Sigmoid colon (tissue), 7 donors: ENCODE results near the gene ACTR6. TPM values are rescaled to one million over a fixed set of nuclear protein-coding genes. Genes with fewer than 3 reads are reported as not detected.

Experiments
- DNase-seq: peaks from one replicate; pipeline ENCODE4 v3.0.0-alpha.2; 2019
- H3K27ac ChIP-seq, 4 donors: fragments of 200-600 bp; sonication (generic); one replicate each; pipeline ENCODE4 v1.5.1; 2016 to 2019; ENCODE audit warnings: mild to moderate bottlenecking in 1 of 4
- H3K27me3 ChIP-seq, 3 donors: fragments of 200-600 bp; sonication (generic); one replicate each; pipeline ENCODE4 v1.5.1; 2019; ENCODE audit warnings: mild to moderate bottlenecking in 1 of 3
- H3K36me3 ChIP-seq, 4 donors: fragments of 200-600 bp; sonication (generic); one replicate each; pipeline ENCODE4 v1.5.1; 2016 to 2019
- H3K4me1 ChIP-seq, 4 donors: fragments of 200-600 bp; sonication (generic); one replicate each; pipeline ENCODE4 v1.5.1; 2017 to 2019
- H3K4me3 ChIP-seq, 4 donors: fragments of 200-600 bp; sonication (generic); one replicate each; pipeline ENCODE4 v1.5.1; 2017 to 2019; ENCODE audit warnings: mild to moderate bottlenecking in 2 of 4, moderate library complexity in 1 of 4
- H3K9me3 ChIP-seq, 4 donors: fragments of 200-600 bp in 3 of 4; sonication (generic) in 3 of 4; one replicate each; pipeline versions ENCODE4 v1.5.1 to v1.6.1; 2013 to 2019
- EP300 ChIP-seq, 4 donors: sonication (generic); formaldehyde crosslinking; IDR thresholded peaks; one replicate each; pipeline ENCODE4 v1.6.1; 2017; ENCODE audit warnings: antibody characterized with exemption in 4 of 4
- POLR2A ChIP-seq, 2 donors: fragments of 450-650 bp; IDR thresholded peaks; one replicate each; pipeline ENCODE4 v1.6.1; 2016; ENCODE audit warnings: antibody characterized with exemption in 2 of 2, mild to moderate bottlenecking in 2 of 2, moderate library complexity in 2 of 2
- POLR2AphosphoS5 ChIP-seq, 4 donors: sonication (generic); formaldehyde crosslinking; IDR thresholded peaks; one replicate each; pipeline ENCODE4 v1.6.1; 2017; ENCODE audit warnings: antibody characterized with exemption in 4 of 4
- WGBS, 2 donors: extraction: QIAGEN DNeasy Blood & Tissue Kit; methylation state at CpG; one replicate each; pipeline ENCODE4 v1.1.7; 2013; 5-methylcytosine and 5-hydroxymethylcytosine counted together
- intact Hi-C: fragments of 100-400 bp; cut with DNase I; formaldehyde crosslinking; loops from one replicate; pipeline ENCODE4 v1.15.1; 2023
- polyA plus RNA-seq, 3 donors: library from polyadenylated mRNA; stranded (reverse); fragments of 200-250 nt; gene quantifications; one replicate each; pipeline ENCODE4 v1.2.3, GENCODE V29; 2013
- total RNA-seq, 4 donors: library from RNA; depleted of rRNA; stranded (reverse); fragments of >200 nt; gene quantifications; one replicate each; pipeline ENCODE4 v1.1.0, GENCODE V29; 2016
- TF ChIP-seq, protein P1 (sequence below), 4 experiments: fragments of 450-650 bp in 3 of 4; fragments of 200-600 bp in 1 of 4; IDR thresholded peaks; one replicate each; pipeline ENCODE4 v1.5.1; 2016 to 2019; ENCODE audit warnings: antibody characterized with exemption in 4 of 4, mild to moderate bottlenecking in 3 of 4, moderate library complexity in 2 of 4
- donor health status: healthy with polysubstance abuse.
- donor health status: Bipolar disorder and iron deficiency.
- donor health status: healthy.

Gene ACTR6
- total and polyA plus RNA-seq, 7 donors, result 9.1 to 37.5 (median 24.2) TPM

DNA sequence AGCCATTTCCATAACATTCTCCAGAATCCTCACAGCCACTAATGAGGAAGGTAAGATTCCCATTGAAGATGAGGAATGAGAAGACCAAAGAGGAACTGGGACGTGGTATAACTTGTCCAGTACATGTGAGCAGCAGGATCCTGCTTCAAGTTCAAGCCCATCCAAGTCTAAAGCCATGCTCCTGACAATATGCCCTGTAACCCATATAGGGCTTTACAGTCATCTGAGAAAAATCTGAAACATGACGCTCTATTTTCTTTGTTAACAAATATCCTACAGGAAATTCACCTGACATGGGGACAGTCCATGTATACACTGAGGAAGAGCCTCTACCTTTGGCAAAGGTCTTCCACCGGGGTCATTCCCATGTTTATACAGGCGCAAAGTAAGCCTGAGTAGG is 3.1 kb upstream of the ACTR6 start:
- TF ChIP-seq, protein P1, sequence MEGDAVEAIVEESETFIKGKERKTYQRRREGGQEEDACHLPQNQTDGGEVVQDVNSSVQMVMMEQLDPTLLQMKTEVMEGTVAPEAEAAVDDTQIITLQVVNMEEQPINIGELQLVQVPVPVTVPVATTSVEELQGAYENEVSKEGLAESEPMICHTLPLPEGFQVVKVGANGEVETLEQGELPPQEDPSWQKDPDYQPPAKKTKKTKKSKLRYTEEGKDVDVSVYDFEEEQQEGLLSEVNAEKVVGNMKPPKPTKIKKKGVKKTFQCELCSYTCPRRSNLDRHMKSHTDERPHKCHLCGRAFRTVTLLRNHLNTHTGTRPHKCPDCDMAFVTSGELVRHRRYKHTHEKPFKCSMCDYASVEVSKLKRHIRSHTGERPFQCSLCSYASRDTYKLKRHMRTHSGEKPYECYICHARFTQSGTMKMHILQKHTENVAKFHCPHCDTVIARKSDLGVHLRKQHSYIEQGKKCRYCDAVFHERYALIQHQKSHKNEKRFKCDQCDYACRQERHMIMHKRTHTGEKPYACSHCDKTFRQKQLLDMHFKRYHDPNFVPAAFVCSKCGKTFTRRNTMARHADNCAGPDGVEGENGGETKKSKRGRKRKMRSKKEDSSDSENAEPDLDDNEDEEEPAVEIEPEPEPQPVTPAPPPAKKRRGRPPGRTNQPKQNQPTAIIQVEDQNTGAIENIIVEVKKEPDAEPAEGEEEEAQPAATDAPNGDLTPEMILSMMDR (IDR thresholded peaks at IDR 0.05), result no peak
- TF ChIP-seq POLR2AphosphoS5 (IDR thresholded peaks at IDR 0.05), result no peak

DNA sequence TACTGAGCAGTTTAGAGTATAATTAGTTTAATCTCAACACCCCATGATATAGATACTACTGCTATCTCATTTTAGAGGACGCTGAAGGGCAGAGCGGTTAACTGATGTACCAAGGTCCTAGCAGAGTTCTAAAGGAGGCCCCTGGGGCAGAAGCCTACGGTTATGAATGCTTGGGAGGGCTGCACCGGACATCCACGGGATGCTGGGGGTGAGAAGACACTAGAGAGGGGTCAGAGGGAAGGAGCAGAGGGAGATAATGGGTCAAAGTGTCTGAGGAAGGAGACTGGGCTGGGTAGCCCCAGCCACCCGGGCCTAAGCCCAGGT is 1.6 kb upstream of the ACTR6 start:
- TF ChIP-seq POLR2A (IDR thresholded peaks at IDR 0.05), result no peak
- TF ChIP-seq POLR2AphosphoS5 (IDR thresholded peaks at IDR 0.05), result no peak
- TF ChIP-seq, protein P1 (IDR thresholded peaks at IDR 0.05), result no peak
- TF ChIP-seq EP300 (IDR thresholded peaks at IDR 0.05), result no peak
- no peaks in the 10 kb centered on the region for H3K9me3 ChIP-seq
- no peak for DNase-seq
- peaks cover 0 to 27% (median 17%) of the 10 kb centered on the region in 4 donors for H3K4me1 ChIP-seq
- H3K36me3 ChIP-seq, result peaks cover 0 to 6% (median 0%) of the 10 kb centered on the region in 4 donors
- H3K4me3 ChIP-seq, result peak overlapping the region; percentile 58 to 85 (median 70)
- intact Hi-C loops, result no loop called here
- no peaks in the 10 kb centered on the region for H3K27me3 ChIP-seq
- WGBS, 2 donors, result 18 to 46% methylated on average over 6 of the region's 6 CpGs
- H3K27ac ChIP-seq, result peak overlapping the region; percentile 85 to 92 (median 91)

More for the DNA sequence above, 3.1 kb upstream of the ACTR6 start:
- no peak overlapping the region for H3K4me3 ChIP-seq
- H3K9me3 ChIP-seq, result no peaks in the 10 kb centered on the region
- intact Hi-C loops, result no loop called here
- no peak overlapping the region for H3K27ac ChIP-seq
- DNase-seq, result no peak
- H3K27me3 ChIP-seq, result no peaks in the 10 kb centered on the region
- peaks cover 0 to 6% (median 0%) of the 10 kb centered on the region in 4 donors for H3K36me3 ChIP-seq
- peaks cover 0 to 25% (median 17%) of the 10 kb centered on the region in 4 donors for H3K4me1 ChIP-seq
- 93 to 94% methylated on average over 4 of the region's 4 CpGs for WGBS, 2 donors

DNA sequence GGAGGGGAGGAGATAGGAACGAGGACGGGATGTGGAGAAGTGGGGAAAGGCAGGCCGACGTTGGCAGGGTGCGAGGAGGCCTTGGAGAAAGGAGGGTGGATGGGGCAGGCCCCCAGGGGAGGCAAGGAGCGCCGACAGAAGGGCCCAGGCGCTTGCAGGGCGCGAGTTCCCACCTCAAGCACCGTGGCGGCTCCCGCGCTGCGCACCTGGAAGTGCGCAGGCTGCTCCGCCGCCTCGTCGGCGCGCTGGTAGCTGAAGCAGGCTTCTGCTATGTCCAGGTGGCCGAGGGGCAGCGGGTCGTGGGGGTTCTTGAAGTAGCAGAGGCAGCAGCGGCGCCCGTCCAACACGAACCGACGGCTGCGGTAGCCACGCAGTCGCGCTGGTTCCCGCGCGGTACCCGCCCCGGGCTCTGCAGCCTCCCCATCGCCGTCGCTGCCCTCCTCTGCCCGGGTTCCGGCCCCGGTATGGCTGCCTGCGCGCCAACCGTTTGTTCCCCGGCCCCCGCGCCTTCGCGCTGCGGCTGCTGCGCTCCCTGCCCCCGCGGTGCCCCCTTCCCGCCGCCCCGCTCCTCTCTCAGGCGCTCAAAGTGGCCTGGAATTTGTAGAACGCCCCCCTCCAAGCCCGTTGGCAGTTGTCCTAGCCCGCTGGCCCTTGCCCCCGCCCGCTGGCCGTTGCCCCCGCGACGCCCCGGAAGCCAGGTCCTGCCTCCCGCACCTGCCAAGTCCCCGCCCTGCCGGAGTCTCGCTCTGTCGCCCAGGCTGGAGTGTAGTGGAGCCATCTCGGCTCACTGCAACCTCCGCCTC is 1.1 kb upstream of the ACTR6 start:
- H3K9me3 ChIP-seq, result no peaks in the 10 kb centered on the region
- no peaks in the 10 kb centered on the region for H3K27me3 ChIP-seq
- H3K4me1 ChIP-seq, result peaks cover 0 to 27% (median 17%) of the 10 kb centered on the region in 4 donors
- TF ChIP-seq POLR2A (IDR thresholded peaks at IDR 0.05) (no peak), POLR2AphosphoS5 (IDR thresholded peaks at IDR 0.05) (peak in 2 of 4 donors; percentile 8 to 29)
- intact Hi-C loops, result loop anchor here (2.0 to 10.0 kb wide), 5 partner anchors 35 to 125 kb away; partner anchors contain the start of genes BLTP3B, DEPDC4 and SCYL2
- H3K36me3 ChIP-seq, result peaks cover 0 to 6% (median 0%) of the 10 kb centered on the region in 4 donors
- H3K27ac ChIP-seq, result peak overlapping the region; percentile 85 to 92 (median 91)
- whole genome bisulfite sequencing, 2 donors, result 0 to 1% methylated on average over 79 of the region's 79 CpGs
- H3K4me3 ChIP-seq, result peak overlapping the region; percentile 58 to 85 (median 70)
- peak; percentile 83 for DNase-seq

DNA sequence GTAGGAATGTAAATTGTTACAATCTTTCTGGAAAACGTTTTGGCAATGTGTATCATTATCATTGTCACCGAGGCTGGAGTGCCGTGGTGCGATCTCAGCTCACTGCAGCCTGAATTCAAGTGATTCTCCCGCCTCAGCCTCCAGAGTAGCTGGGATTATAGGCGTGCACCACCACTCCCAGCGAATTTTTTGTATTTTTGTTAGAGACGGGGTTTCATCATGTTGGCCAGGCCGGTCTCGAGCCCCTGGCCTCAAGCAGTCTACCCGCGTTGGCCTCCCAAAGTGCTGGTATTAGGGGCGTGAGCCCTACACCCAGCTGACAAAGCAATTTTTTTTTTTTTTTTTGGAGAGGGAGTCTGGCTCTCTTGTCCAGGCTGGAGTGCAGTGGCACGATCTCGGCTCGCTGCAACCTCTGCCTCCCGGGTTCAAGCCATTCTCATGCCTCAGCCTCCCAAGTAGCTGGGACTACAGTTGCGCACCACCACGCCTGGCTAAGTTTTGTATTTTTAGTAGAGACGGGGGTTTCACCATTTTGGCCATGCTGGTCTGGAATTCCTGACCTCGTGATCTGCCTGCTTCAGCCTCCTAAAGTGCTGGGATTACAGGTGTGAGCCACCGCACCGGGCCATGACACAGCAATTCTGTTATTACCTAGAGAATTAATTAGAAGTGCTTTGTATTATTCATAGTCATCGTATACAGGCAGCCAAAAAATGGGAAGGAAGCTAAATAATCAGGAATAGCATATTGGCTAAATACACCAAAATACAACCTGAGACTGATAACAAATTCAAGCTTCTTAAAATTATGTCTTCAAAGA is 1.2 kb downstream of the ACTR6 start:
- WGBS, 2 donors, result 76 to 87% methylated on average over 24 of the region's 24 CpGs
- peak overlapping the region in 1 of 4 donors; percentile 92 for H3K27ac ChIP-seq
- TF ChIP-seq EP300 (IDR thresholded peaks at IDR 0.05), result no peak
- H3K36me3 ChIP-seq, result peaks cover 0 to 19% (median 4%) of the 10 kb centered on the region in 4 donors
- intact Hi-C loops, result loop anchor here (2.0 to 10.0 kb wide), 5 partner anchors 37 to 127 kb away; partner anchors contain the start of genes BLTP3B, DEPDC4 and SCYL2
- no peak for DNase-seq
- H3K4me3 ChIP-seq, result peak overlapping the region; percentile 58 to 85 (median 70)
- no peaks in the 10 kb centered on the region for H3K9me3 ChIP-seq
- H3K27me3 ChIP-seq, result no peaks in the 10 kb centered on the region
- peaks cover 0 to 27% (median 17%) of the 10 kb centered on the region in 4 donors for H3K4me1 ChIP-seq

DNA sequence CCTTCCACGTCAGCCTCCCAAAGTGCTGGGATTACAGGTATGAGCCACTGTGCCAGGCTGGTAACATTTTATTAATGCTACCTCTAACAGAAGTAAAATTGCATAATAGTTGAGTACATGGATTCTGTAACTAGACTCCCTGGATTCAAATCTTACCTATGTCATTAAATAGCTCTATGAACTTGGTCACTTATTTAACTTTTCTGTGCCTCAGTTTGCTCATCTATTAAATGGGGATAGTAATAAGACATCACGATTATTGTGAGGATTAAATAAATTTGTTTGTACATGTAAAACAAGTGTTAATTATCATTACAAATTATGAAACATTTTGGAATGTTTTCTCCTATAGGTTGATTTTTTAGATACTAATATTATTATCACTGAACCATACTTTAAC is 6.7 kb downstream of the ACTR6 start:
- no peak overlapping the region for H3K27ac ChIP-seq
- H3K4me1 ChIP-seq, result peaks cover 0 to 4% (median 1%) of the 10 kb centered on the region in 4 donors
- no peaks in the 10 kb centered on the region for H3K9me3 ChIP-seq
- H3K27me3 ChIP-seq, result no peaks in the 10 kb centered on the region
- DNase-seq, result no peak
- 96 to 97% methylated on average over 2 of the region's 2 CpGs for WGBS, 2 donors
- no peak overlapping the region for H3K4me3 ChIP-seq
- no peak for TF ChIP-seq EP300 (IDR thresholded peaks at IDR 0.05)
- no peak for TF ChIP-seq POLR2A (IDR thresholded peaks at IDR 0.05)
- no peak for TF ChIP-seq POLR2AphosphoS5 (IDR thresholded peaks at IDR 0.05)
- intact Hi-C loops, result loop anchor here (10.0 kb wide), 1 partner anchor 133 kb away; no protein-coding TSS in a partner anchor
- peaks cover 7 to 73% (median 26%) of the 10 kb centered on the region in 4 donors for H3K36me3 ChIP-seq
